Skeletal muscle tissue (tissue), 4 donors: ENCODE measurements around the gene SUSD2. TPM values are rescaled to one million over a fixed set of nuclear protein-coding genes. Genes with fewer than 3 reads are reported as not detected.
"Not testable (repeated sequence)": the region's sequence is repeated elsewhere in the genome, so short reads cannot be mapped to it uniquely, and the experiment has no call there.

Experiments
- H3K27ac ChIP-seq: one replicate; pipeline ENCODE4 v1.7.0; 2013; ENCODE audit warnings: mild to moderate bottlenecking, low read depth, low read length, inconsistent platforms
- H3K27me3 ChIP-seq, 3 donors: one replicate each; pipeline ENCODE4 v1.7.0; 2013; ENCODE audit warnings: low read length in 3 of 3; ENCODE audit not compliant: control insufficient read depth in 3 of 3, insufficient read depth in 3 of 3
- H3K36me3 ChIP-seq, 3 donors: one replicate each; pipeline ENCODE4 v1.7.0; 2013; ENCODE audit warnings: low read length in 3 of 3; ENCODE audit not compliant: control insufficient read depth in 3 of 3, insufficient read depth in 3 of 3
- H3K4me1 ChIP-seq, 3 donors: one replicate each; pipeline ENCODE4 v1.7.0; 2013; ENCODE audit warnings: low read length in 3 of 3, mild to moderate bottlenecking in 3 of 3; ENCODE audit not compliant: control insufficient read depth in 3 of 3, insufficient read depth in 3 of 3
- H3K4me3 ChIP-seq, 3 donors: one replicate each; pipeline ENCODE4 v1.7.0; 2013; ENCODE audit warnings: low read length in 3 of 3
- H3K9ac ChIP-seq, 3 donors: one replicate each; pipeline ENCODE4 v1.7.0; 2013; ENCODE audit warnings: low read length in 3 of 3, mild to moderate bottlenecking in 3 of 3, moderate library complexity in 2 of 3, low read depth in 1 of 3
- H3K9me3 ChIP-seq, 3 donors: one replicate each; pipeline ENCODE4 v1.7.0; 2013; ENCODE audit warnings: low read length in 3 of 3; ENCODE audit not compliant: control insufficient read depth in 3 of 3
- total RNA-seq: library from RNA; depleted of rRNA; stranded (reverse); fragments of >200 nt; gene quantifications from one replicate; pipeline ENCODE4 v1.2.3, GENCODE V29; 2014
- donor health status: Osteomylitis.

Gene SUSD2
- total RNA-seq, 1 donor from 2014 or later: 0.52 TPM

- H3K36me3 ChIP-seq, H3K9me3 ChIP-seq, H3K27me3 ChIP-seq, H3K4me1 ChIP-seq, H3K27ac ChIP-seq, H3K9ac ChIP-seq, H3K4me3 ChIP-seq: not testable (repeated sequence)
Observed at GRCh38 chr22:24238101-24238694, 56.9 kb downstream of the SUSD2 start.

Other genes with a start within 250 kb of the SUSD2 start
- gene GSTT2B, start 220.3 kb upstream of the SUSD2 start, total RNA-seq: 4.7 TPM
- 3.7 TPM for gene DDTL, start 214.6 kb upstream of the SUSD2 start, total RNA-seq
- 39.7 TPM for gene DDT, start 207.0 kb upstream of the SUSD2 start, total RNA-seq
- gene GSTT2, start 201.4 kb upstream of the SUSD2 start, total RNA-seq: not detected
- not detected for gene GSTT4, start 176.0 kb upstream of the SUSD2 start, total RNA-seq
- 18.3 TPM for gene CABIN1, start 170.2 kb upstream of the SUSD2 start, total RNA-seq
- 2.1 TPM for gene GGT5, start 63.6 kb downstream of the SUSD2 start, total RNA-seq
- gene SPECC1L, start 89.3 kb downstream of the SUSD2 start, total RNA-seq: 21.9 TPM
- 10.4 TPM for gene ADORA2A, start 246.1 kb downstream of the SUSD2 start, total RNA-seq